ENCODE results near the gene TCEA2.

TCEA2 gene

GRCh38 chr20:64065974-64066343 is 3.0 kb downstream of the TCEA2 start:
- TF ChIP-seq HDGF (IDR thresholded peaks at IDR 0.05; ENCODE audit: borderline replicate concordance): no peak
- no peak for TF ChIP-seq FOXA1 (IDR thresholded peaks at IDR 0.05)
- no peak for TF ChIP-seq ZNF384 (IDR thresholded peaks at IDR 0.05)
- TF ChIP-seq BHLHE40 (IDR thresholded peaks at IDR 0.05; ENCODE audit: borderline replicate concordance): no peak
- TF ChIP-seq ELF4 (IDR thresholded peaks at IDR 0.05): no peak
- TF ChIP-seq FOXM1 (IDR thresholded peaks at IDR 0.05; ENCODE audit: borderline replicate concordance): no peak
- no peak for TF ChIP-seq TARDBP (IDR thresholded peaks at IDR 0.05)
- TF ChIP-seq LEF1 (IDR thresholded peaks at IDR 0.05; ENCODE audit: borderline replicate concordance): no peak
- no peak for TF ChIP-seq SP1 (IDR thresholded peaks at IDR 0.05)
- no peak for DNase-seq (ENCODE audit: extremely low spot score)
- ChIA-PET CTCF (no interaction called here), POLR2A (interaction anchor here (1.6 kb wide), 1 partner anchor 13 kb away, joined by 3 read pairs; no protein-coding TSS in a partner anchor)

- CTCF ChIA-PET: no interaction called here
- TF ChIP-seq L3MBTL2 (conservative IDR thresholded peaks at IDR 0.05) (no peak), NFRKB (IDR thresholded peaks at IDR 0.05) (no peak), PKNOX1 (IDR thresholded peaks at IDR 0.05) (no peak), ARNT (IDR thresholded peaks at IDR 0.05) (no peak), ZNF384 (IDR thresholded peaks at IDR 0.05) (no peak), ELF4 (IDR thresholded peaks at IDR 0.05) (no peak), TARDBP (IDR thresholded peaks at IDR 0.05) (no peak), FOXK2 (IDR thresholded peaks at IDR 0.05) (no peak), SP1 (IDR thresholded peaks at IDR 0.05) (no peak), CTBP1 (IDR thresholded peaks at IDR 0.05; ENCODE audit: borderline replicate concordance) (no peak), BHLHE40 (IDR thresholded peaks at IDR 0.05; ENCODE audit: borderline replicate concordance) (no peak), FOXA1 (IDR thresholded peaks at IDR 0.05) (no peak), FOXM1 (IDR thresholded peaks at IDR 0.05; ENCODE audit: borderline replicate concordance) (no peak), SUZ12 (IDR thresholded peaks at IDR 0.05) (no peak), LEF1 (IDR thresholded peaks at IDR 0.05; ENCODE audit: borderline replicate concordance) (no peak), HDGF (IDR thresholded peaks at IDR 0.05; ENCODE audit: borderline replicate concordance) (no peak)
- no peak for DNase-seq (ENCODE audit: extremely low spot score)
- POLR2A ChIA-PET: interaction anchor here (0.7 kb wide), 1 partner anchor 11 kb away, joined by 3 read pairs; no protein-coding TSS in a partner anchor
Observed at GRCh38 chr20:64067005-64067632, 4.1 kb downstream of the TCEA2 start.

DNA sequence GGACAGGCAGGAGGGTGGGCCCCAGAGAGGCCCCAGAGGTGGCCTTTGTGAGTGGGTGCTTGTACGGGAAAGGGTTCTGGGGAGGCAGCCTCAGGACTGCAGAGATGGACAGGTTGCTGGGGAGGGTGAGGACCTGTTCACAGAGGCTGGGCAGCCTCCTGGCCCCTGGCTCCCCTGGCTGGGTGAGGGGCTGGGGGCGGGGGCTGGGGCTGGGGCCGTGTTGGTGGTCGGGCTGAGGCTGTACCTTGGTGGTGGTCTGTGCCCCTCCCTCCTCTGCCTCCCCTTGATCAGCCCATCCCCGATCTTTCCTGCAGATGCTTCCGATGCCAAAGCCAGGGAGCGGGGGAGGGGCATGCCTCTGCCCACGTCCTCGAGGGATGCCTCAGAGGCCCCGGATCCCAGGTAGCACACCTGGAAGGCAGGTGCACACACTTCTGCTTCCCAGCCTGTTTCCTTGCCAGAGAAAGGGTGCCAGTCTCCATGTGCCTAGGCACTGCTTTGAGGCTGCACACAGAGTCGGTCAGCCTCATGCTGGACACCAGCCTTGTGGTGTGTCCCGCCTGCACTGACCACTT is 4.8 kb downstream of the TCEA2 start:
- POLR2A ChIA-PET: no interaction called here
- no peak for TF ChIP-seq FOXK2 (IDR thresholded peaks at IDR 0.05)
- CTCF ChIA-PET: no interaction called here
- no peak for DNase-seq (ENCODE audit: extremely low spot score)

DNA sequence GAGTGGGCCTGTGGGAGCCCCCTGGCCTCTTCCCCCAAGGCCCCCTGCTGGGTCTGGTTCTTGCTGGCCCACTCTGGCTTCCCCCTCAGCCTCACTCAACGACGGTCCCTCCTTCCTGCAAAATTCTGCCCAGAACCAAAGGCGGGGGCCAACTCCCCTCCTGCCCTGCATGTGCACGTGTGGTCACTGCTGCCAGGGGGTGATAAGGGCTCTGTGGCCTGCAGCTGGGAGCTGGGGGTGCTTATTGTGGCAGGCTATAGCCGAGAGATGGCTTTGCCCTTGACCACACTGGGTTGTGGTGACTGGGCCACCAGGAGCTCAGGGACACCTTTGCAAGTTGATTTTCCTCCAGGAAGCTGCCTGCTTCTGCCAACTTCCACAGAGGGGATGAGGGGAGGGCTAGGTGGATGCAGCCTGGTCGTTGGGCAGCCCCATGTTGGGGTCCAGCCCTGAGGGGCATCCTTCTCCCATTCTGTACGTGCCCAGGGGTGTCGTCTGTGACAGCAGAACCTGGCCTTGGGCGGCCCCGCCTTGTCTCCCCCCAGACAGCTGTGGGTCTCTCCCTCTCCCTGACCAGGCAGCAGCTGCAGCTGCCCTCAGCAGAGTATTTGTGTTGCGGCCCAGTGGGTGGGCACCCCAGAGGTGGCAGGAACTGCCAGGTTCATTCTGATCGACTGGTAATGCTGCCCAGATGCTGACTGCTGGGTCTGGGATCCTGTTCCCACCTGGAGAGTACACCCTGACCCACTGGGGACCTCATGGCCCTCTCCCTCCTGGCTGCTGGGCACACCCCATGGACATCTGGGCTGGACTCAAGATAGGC is 5.6 kb downstream of the TCEA2 start:
- ChIA-PET POLR2A (no interaction called here), CTCF (interaction anchor here (1.6 kb wide), 1 partner anchor 16 kb away, joined by 3 read pairs; the partner anchor contains the start of gene LKAAEAR1)
- no peak for TF ChIP-seq ARNT (IDR thresholded peaks at IDR 0.05)
- TF ChIP-seq NFRKB (IDR thresholded peaks at IDR 0.05): no peak
- no peak for TF ChIP-seq PKNOX1 (IDR thresholded peaks at IDR 0.05)
- no peak for TF ChIP-seq L3MBTL2 (conservative IDR thresholded peaks at IDR 0.05)
- TF ChIP-seq TARDBP (IDR thresholded peaks at IDR 0.05): no peak
- TF ChIP-seq FOXA1 (IDR thresholded peaks at IDR 0.05): no peak
- TF ChIP-seq HDGF (IDR thresholded peaks at IDR 0.05; ENCODE audit: borderline replicate concordance): no peak
- no peak for TF ChIP-seq ELF4 (IDR thresholded peaks at IDR 0.05)
- no peak for TF ChIP-seq LEF1 (IDR thresholded peaks at IDR 0.05; ENCODE audit: borderline replicate concordance)
- TF ChIP-seq BHLHE40 (IDR thresholded peaks at IDR 0.05; ENCODE audit: borderline replicate concordance): no peak
- no peak for TF ChIP-seq SP1 (IDR thresholded peaks at IDR 0.05)
- no peak for TF ChIP-seq SUZ12 (IDR thresholded peaks at IDR 0.05)
- no peak for TF ChIP-seq ZNF384 (IDR thresholded peaks at IDR 0.05)
- TF ChIP-seq CTBP1 (IDR thresholded peaks at IDR 0.05; ENCODE audit: borderline replicate concordance): no peak
- no peak for TF ChIP-seq FOXM1 (IDR thresholded peaks at IDR 0.05; ENCODE audit: borderline replicate concordance)
- DNase-seq (ENCODE audit: extremely low spot score): no peak

DNA sequence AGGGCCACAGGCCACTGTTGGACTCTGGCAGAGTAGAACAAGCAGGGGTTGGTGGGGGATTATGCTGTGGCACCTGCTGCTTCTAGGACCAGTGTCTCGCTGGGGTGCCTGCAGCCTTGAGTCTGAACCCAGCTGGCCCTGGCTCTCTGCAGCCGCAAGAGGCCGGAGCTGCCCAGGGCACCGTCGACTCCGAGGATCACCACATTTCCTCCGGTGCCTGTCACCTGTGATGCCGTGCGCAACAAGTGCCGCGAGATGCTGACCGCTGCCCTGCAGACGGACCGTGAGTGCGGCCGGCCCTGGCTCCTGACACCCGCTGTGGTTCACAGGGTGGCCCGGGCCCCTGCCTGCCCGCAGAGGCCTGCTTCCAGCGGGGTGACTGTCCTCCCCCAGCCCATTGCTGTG is 6.2 kb downstream of the TCEA2 start:
- ChIA-PET CTCF (interaction anchor here (1.6 to 1.8 kb wide), 2 partner anchors 10 to 15 kb away, joined by 3 to 5 read pairs; partner anchors contain the start of genes LKAAEAR1, OPRL1 and RGS19), POLR2A (no interaction called here)
- DNase-seq (ENCODE audit: extremely low spot score): no peak
- TF ChIP-seq ARNT (IDR thresholded peaks at IDR 0.05) (no peak), PKNOX1 (IDR thresholded peaks at IDR 0.05) (no peak), CTBP1 (IDR thresholded peaks at IDR 0.05; ENCODE audit: borderline replicate concordance) (no peak), BHLHE40 (IDR thresholded peaks at IDR 0.05; ENCODE audit: borderline replicate concordance) (no peak), NFRKB (IDR thresholded peaks at IDR 0.05) (no peak), LEF1 (IDR thresholded peaks at IDR 0.05; ENCODE audit: borderline replicate concordance) (no peak), L3MBTL2 (conservative IDR thresholded peaks at IDR 0.05) (no peak), ZNF384 (IDR thresholded peaks at IDR 0.05) (no peak), FOXM1 (IDR thresholded peaks at IDR 0.05; ENCODE audit: borderline replicate concordance) (no peak)

All from HEK293T (cell line).